ENCODE data around the gene SCARB1.

GRCh38 chr12:124852911-124853427, 10.7 kb downstream of the SCARB1 start:
- TF ChIP-seq EP300 (IDR thresholded peaks at IDR 0.05) (no peak), CTCF (IDR thresholded peaks at IDR 0.05) (no peak)
